ENCODE measurements around the gene VPS50.
"Not testable (repeated sequence)": the region's sequence is repeated elsewhere in the genome, so short reads cannot be mapped to it uniquely, and the experiment has no call there.

VPS50 gene

GRCh38 chr7:93342178-93342577 lies 110.0 kb downstream of the VPS50 start:
- not testable (repeated sequence) for DNase-seq

GRCh38 chr7:93350338-93350737 lies 118.2 kb downstream of the VPS50 start:
- no peak for DNase-seq

- DNase-seq, result no peak
Observed at GRCh38 chr7:93352881-93353280, 120.7 kb downstream of the VPS50 start.

- no peak for DNase-seq
Observed at GRCh38 chr7:93354815-93355214, 122.6 kb downstream of the VPS50 start.

- no peak for DNase-seq
Observed at GRCh38 chr7:93359520-93360198, 127.5 kb downstream of the VPS50 start.

- DNase-seq, result no peak
Observed at GRCh38 chr7:93361853-93362252, 129.7 kb downstream of the VPS50 start.

- DNase-seq, result no peak
Observed at GRCh38 chr7:93364806-93365205, 132.6 kb downstream of the VPS50 start.

- no peak for DNase-seq
Observed at GRCh38 chr7:93365341-93365740, 133.2 kb downstream of the VPS50 start.

GRCh38 chr7:93366816-93367215 lies 134.7 kb downstream of the VPS50 start:
- DNase-seq, result no peak

GRCh38 chr7:93367254-93367653 lies 135.1 kb downstream of the VPS50 start:
- DNase-seq, result no peak

GRCh38 chr7:93370937-93371336 lies 138.8 kb downstream of the VPS50 start:
- DNase-seq, result not testable (repeated sequence)

- no peak for DNase-seq
Observed at GRCh38 chr7:93373537-93373936, 141.4 kb downstream of the VPS50 start.

GRCh38 chr7:93374345-93374940 lies 142.3 kb downstream of the VPS50 start:
- DNase-seq, result peak; percentile 65 to 82

GRCh38 chr7:93375603-93376002 lies 143.4 kb downstream of the VPS50 start:
- no peak for DNase-seq

- DNase-seq, result no peak
Observed at GRCh38 chr7:93378131-93378760, 146.1 kb downstream of the VPS50 start.

- no peak for DNase-seq
Observed at GRCh38 chr7:93382362-93382761, 150.2 kb downstream of the VPS50 start.

GRCh38 chr7:93390660-93391059 lies 158.5 kb downstream of the VPS50 start:
- no peak for DNase-seq

- no peak for DNase-seq
Observed at GRCh38 chr7:93392984-93393383, 160.8 kb downstream of the VPS50 start.

- no peak for DNase-seq
Observed at GRCh38 chr7:93399642-93400041, 167.5 kb downstream of the VPS50 start.

GRCh38 chr7:93402944-93403343 lies 170.8 kb downstream of the VPS50 start:
- DNase-seq, result no peak

- DNase-seq, result no peak
Observed at GRCh38 chr7:93407239-93407638, 175.1 kb downstream of the VPS50 start.

GRCh38 chr7:93409324-93409723 lies 177.2 kb downstream of the VPS50 start:
- no peak for DNase-seq
